ENCODE measurements around the gene MAPK7. TPM values are rescaled to one million over a fixed set of nuclear protein-coding genes. Genes with fewer than 3 reads are reported as not detected.

MAPK7 gene
- total and polyA plus RNA-seq, 2 experiments from 2014 or later = 26.1 to 49.0 TPM

- peak overlapping the region; percentile 37 for H3K4me3 ChIP-seq
- H3K27ac ChIP-seq = peak overlapping the region; percentile 95
- H4K20me1 ChIP-seq (ENCODE audit: insufficient read depth, poor library complexity, severe bottlenecking) = no peaks in the 10 kb centered on the region
- H3K4me2 ChIP-seq = peak overlapping the region; percentile 94
- no peak for DNase-seq (ENCODE audit: low spot score)
- H2AFZ ChIP-seq = no peak overlapping the region
- H3K27me3 ChIP-seq = no peaks in the 10 kb centered on the region
- TF ChIP-seq EZH2phosphoT487 (IDR thresholded peaks at IDR 0.05; ENCODE audit: low read depth, severe bottlenecking, unreplicated experiment) (no peak), EZH2 (IDR thresholded peaks at IDR 0.05; ENCODE audit: borderline replicate concordance) (no peak), CTCF (IDR thresholded peaks at IDR 0.05; ENCODE audit: poor library complexity) (no peak)
- peaks cover 14% of the 10 kb centered on the region for H3K4me1 ChIP-seq (ENCODE audit: insufficient read depth)
- WGBS (ENCODE audit: low lambda C conversion rate, missing lambda C conversion rate) = 86% methylated on average over 13 of the region's 13 CpGs
- peaks cover 30% of the 10 kb centered on the region for H3K79me2 ChIP-seq
- no peaks in the 10 kb centered on the region for H3K9me2 ChIP-seq (replicated peaks; ENCODE audit: insufficient read depth)
- H3K36me3 ChIP-seq (replicated peaks; ENCODE audit: insufficient read depth, low read depth) = no peaks in the 10 kb centered on the region
- H3K9me3 ChIP-seq (ENCODE audit: low read depth) = no peaks in the 10 kb centered on the region
Observed at GRCh38 chr17:19379361-19380065, 1.2 kb downstream of the MAPK7 start.

DNA sequence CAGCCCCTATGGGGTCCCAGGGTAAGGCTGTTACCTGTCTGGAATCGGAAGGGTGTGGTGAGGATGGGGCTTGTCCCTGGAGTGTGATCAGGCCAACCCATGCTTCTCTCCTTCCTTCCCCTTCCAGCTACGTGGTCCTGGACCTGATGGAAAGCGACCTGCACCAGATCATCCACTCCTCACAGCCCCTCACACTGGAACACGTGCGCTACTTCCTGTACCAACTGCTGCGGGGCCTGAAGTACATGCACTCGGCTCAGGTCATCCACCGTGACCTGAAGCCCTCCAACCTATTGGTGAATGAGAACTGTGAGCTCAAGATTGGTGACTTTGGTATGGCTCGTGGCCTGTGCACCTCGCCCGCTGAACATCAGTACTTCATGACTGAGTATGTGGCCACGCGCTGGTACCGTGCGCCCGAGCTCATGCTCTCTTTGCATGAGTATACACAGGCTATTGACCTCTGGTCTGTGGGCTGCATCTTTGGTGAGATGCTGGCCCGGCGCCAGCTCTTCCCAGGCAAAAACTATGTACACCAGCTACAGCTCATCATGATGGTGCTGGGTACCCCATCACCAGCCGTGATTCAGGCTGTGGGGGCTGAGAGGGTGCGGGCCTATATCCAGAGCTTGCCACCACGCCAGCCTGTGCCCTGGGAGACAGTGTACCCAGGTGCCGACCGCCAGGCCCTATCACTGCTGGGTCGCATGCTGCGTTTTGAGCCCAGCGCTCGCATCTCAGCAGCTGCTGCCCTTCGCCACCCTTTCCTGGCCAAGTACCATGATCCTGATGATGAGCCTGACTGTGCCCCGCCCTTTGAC lies 2.4 kb downstream of the MAPK7 start:
- peaks cover 23% of the 10 kb centered on the region for H3K4me1 ChIP-seq (ENCODE audit: insufficient read depth)
- TF ChIP-seq EZH2phosphoT487 (IDR thresholded peaks at IDR 0.05; ENCODE audit: low read depth, severe bottlenecking, unreplicated experiment) = no peak
- H3K9me2 ChIP-seq (replicated peaks; ENCODE audit: insufficient read depth) = no peaks in the 10 kb centered on the region
- no peak overlapping the region for H2AFZ ChIP-seq
- no peaks in the 10 kb centered on the region for H4K20me1 ChIP-seq (ENCODE audit: insufficient read depth, poor library complexity, severe bottlenecking)
- peaks cover 37% of the 10 kb centered on the region for H3K79me2 ChIP-seq
- H3K9me3 ChIP-seq (ENCODE audit: low read depth) = no peaks in the 10 kb centered on the region
- no peak for DNase-seq (ENCODE audit: low spot score)
- H3K4me2 ChIP-seq = no peak overlapping the region
- 96% methylated on average over 29 of the region's 29 CpGs for WGBS (ENCODE audit: low lambda C conversion rate, missing lambda C conversion rate)
- no peaks in the 10 kb centered on the region for H3K27me3 ChIP-seq
- H3K4me3 ChIP-seq = no peak overlapping the region
- H3K27ac ChIP-seq = no peak overlapping the region
- no peaks in the 10 kb centered on the region for H3K36me3 ChIP-seq (replicated peaks; ENCODE audit: insufficient read depth, low read depth)

- H3K4me2 ChIP-seq = no peak overlapping the region
- no peak overlapping the region for H2AFZ ChIP-seq
- H3K36me3 ChIP-seq (replicated peaks; ENCODE audit: insufficient read depth, low read depth) = no peaks in the 10 kb centered on the region
- WGBS (ENCODE audit: low lambda C conversion rate, missing lambda C conversion rate) = 94% methylated on average over 7 of the region's 7 CpGs
- H3K27me3 ChIP-seq = no peaks in the 10 kb centered on the region
- peaks cover 43% of the 10 kb centered on the region for H3K79me2 ChIP-seq
- no peak overlapping the region for H3K4me3 ChIP-seq
- TF ChIP-seq EZH2 (IDR thresholded peaks at IDR 0.05; ENCODE audit: borderline replicate concordance) = no peak
- TF ChIP-seq CTCF (IDR thresholded peaks at IDR 0.05; ENCODE audit: poor library complexity) = no peak
- TF ChIP-seq EZH2phosphoT487 (IDR thresholded peaks at IDR 0.05; ENCODE audit: low read depth, severe bottlenecking, unreplicated experiment) = no peak
- peaks cover 30% of the 10 kb centered on the region for H3K4me1 ChIP-seq (ENCODE audit: insufficient read depth)
- H3K27ac ChIP-seq = no peak overlapping the region
- H3K9me2 ChIP-seq (replicated peaks; ENCODE audit: insufficient read depth) = no peaks in the 10 kb centered on the region
- no peak for DNase-seq (ENCODE audit: low spot score)
- H4K20me1 ChIP-seq (ENCODE audit: insufficient read depth, poor library complexity, severe bottlenecking) = no peaks in the 10 kb centered on the region
- no peaks in the 10 kb centered on the region for H3K9me3 ChIP-seq (ENCODE audit: low read depth)
Observed at GRCh38 chr17:19381361-19381740, 3.1 kb downstream of the MAPK7 start.
